Breast epithelium (tissue), 4 donors: ENCODE results near the gene NDUFB8. TPM values are rescaled to one million over a fixed set of nuclear protein-coding genes. Genes with fewer than 3 reads are reported as not detected.

Experiments
- DNase-seq, 2 donors: peaks; one replicate each; pipeline ENCODE4 v3.0.0-alpha.2; 2019; ENCODE audit warnings: low spot score in 2 of 2
- H3K27ac ChIP-seq, 2 donors: fragments of 200-600 bp; sonication (generic) in 1 of 2; one replicate each; pipeline ENCODE4 v1.5.1; 2016 to 2019; ENCODE audit warnings: mild to moderate bottlenecking in 1 of 2
- H3K27me3 ChIP-seq, 2 donors: fragments of 200-600 bp; sonication (generic) in 1 of 2; one replicate each; pipeline versions ENCODE4 v1.5.1 to v1.6.0; 2017 to 2019; ENCODE audit warnings: control low read depth in 1 of 2, mild to moderate bottlenecking in 1 of 2
- H3K36me3 ChIP-seq: fragments of 200-600 bp; one replicate; pipeline ENCODE4 v1.5.1; 2019
- H3K4me1 ChIP-seq, 2 donors: fragments of 200-600 bp; sonication (generic); one replicate each; pipeline ENCODE4 v1.5.1; 2016 to 2019; ENCODE audit warnings: control low read depth in 1 of 2
- H3K4me3 ChIP-seq, 3 donors: fragments of 200-600 bp; sonication (generic); 1 replicate in 2 of 3; 2 replicates in 1 of 3; pipeline ENCODE4 v1.5.1; 2016 to 2019; ENCODE audit warnings: mild to moderate bottlenecking in 3 of 3, moderate library complexity in 2 of 3
- H3K9me3 ChIP-seq, 2 donors: fragments of 200-600 bp; sonication (generic) in 1 of 2; one replicate each; pipeline ENCODE4 v1.5.1; 2016 to 2019; ENCODE audit warnings: control low read depth in 1 of 2
- POLR2A ChIP-seq: fragments of 450-650 bp; IDR thresholded peaks from one replicate; pipeline ENCODE4 v1.6.1; 2016; ENCODE audit warnings: antibody characterized with exemption, mild to moderate bottlenecking, moderate library complexity
- POLR2AphosphoS5 ChIP-seq, 3 donors: sonication (generic); formaldehyde crosslinking; IDR thresholded peaks; one replicate each; pipeline ENCODE4 v1.6.1; 2017; ENCODE audit warnings: antibody characterized with exemption in 3 of 3
- intact Hi-C: fragments of 100-400 bp; cut with DNase I; formaldehyde crosslinking; loops from one replicate; pipeline ENCODE4 v1.15.1; 2023; ENCODE audit warnings: low total_unique reads
- total RNA-seq, 3 donors: library from RNA; depleted of rRNA; stranded (reverse); fragments of >200 nt; gene quantifications; one replicate each; pipeline ENCODE4 v1.1.0, GENCODE V29; 2016
- TF ChIP-seq, protein P1 (sequence below), 3 donors: fragments of 450-650 bp; IDR thresholded peaks; one replicate each; pipeline ENCODE4 v1.5.1; 2016 to 2017; ENCODE audit warnings: antibody characterized with exemption in 3 of 3, mild to moderate bottlenecking in 3 of 3, moderate library complexity in 3 of 3

Gene NDUFB8
- total RNA-seq, 3 donors from 2014 or later, result 143 to 148 (median 144) TPM

DNA sequence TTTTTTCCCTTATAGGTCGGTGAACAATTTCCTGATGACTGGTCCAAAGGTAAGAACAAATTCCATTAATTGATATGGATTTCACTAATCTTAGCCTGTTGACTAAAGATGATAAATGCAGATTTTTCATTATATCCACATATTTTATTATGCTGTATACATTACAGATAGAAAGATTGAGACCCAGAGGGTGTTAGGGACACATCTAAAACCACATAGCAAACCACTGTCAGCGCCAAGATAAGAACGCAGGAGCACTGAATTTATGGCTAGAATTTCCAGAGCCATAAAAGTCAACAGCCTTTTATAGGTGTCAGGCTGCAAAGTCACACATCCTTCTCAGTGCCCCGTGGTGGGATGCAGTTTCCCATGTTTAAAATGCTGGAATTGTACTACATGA, 50.6 kb downstream of the NDUFB8 start:
- DNase-seq, result no peak
- TF ChIP-seq POLR2AphosphoS5 (IDR thresholded peaks at IDR 0.05) (no peak), POLR2A (no peak)
- TF ChIP-seq, protein P1, sequence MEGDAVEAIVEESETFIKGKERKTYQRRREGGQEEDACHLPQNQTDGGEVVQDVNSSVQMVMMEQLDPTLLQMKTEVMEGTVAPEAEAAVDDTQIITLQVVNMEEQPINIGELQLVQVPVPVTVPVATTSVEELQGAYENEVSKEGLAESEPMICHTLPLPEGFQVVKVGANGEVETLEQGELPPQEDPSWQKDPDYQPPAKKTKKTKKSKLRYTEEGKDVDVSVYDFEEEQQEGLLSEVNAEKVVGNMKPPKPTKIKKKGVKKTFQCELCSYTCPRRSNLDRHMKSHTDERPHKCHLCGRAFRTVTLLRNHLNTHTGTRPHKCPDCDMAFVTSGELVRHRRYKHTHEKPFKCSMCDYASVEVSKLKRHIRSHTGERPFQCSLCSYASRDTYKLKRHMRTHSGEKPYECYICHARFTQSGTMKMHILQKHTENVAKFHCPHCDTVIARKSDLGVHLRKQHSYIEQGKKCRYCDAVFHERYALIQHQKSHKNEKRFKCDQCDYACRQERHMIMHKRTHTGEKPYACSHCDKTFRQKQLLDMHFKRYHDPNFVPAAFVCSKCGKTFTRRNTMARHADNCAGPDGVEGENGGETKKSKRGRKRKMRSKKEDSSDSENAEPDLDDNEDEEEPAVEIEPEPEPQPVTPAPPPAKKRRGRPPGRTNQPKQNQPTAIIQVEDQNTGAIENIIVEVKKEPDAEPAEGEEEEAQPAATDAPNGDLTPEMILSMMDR (IDR thresholded peaks at IDR 0.05), result no peak
- no peaks in the 10 kb centered on the region for H3K9me3 ChIP-seq
- no peak overlapping the region for H3K4me3 ChIP-seq
- H3K36me3 ChIP-seq, result no peaks in the 10 kb centered on the region
- intact Hi-C loops, result no loop called here
- peaks cover 0 to 5% of the 10 kb centered on the region in 2 donors for H3K4me1 ChIP-seq
- peaks cover 0 to 28% of the 10 kb centered on the region in 2 donors for H3K27me3 ChIP-seq
- H3K27ac ChIP-seq, result no peak overlapping the region

DNA sequence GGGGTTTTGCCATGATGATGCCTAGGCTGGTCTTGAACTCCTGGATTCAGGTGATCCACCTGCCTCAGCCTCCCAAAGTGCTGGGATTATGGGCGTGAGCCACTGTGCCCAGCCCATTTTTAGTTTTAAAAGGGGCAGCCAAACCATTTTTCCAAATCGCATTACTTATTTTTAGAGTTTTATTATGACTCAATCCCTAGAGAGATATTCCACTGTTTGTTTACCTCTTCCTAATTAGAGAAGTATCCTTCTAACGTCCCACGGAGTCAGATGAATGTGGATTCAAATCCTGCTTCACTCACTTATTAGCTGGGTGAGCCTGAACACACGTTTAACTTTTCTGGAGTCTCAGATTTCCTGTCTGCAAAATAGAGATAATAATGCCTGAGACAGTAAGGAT, 51.7 kb downstream of the NDUFB8 start:
- intact Hi-C loops, result no loop called here

More for the DNA sequence above, 51.7 kb downstream of the NDUFB8 start:
- no peaks in the 10 kb centered on the region for H3K9me3 ChIP-seq
- H3K4me1 ChIP-seq, result peaks cover 0 to 5% of the 10 kb centered on the region in 2 donors
- H3K36me3 ChIP-seq, result no peaks in the 10 kb centered on the region
- no peak for TF ChIP-seq POLR2A
- TF ChIP-seq, protein P1 (IDR thresholded peaks at IDR 0.05), result no peak
- no peak for TF ChIP-seq POLR2AphosphoS5 (IDR thresholded peaks at IDR 0.05)
- H3K4me3 ChIP-seq, result no peak overlapping the region
- peaks cover 0 to 28% of the 10 kb centered on the region in 2 donors for H3K27me3 ChIP-seq
- no peak for DNase-seq
- no peak overlapping the region for H3K27ac ChIP-seq

Other genes starting within 250 kb of the NDUFB8 start
- gene BLOC1S2, start 243.2 kb downstream of the NDUFB8 start, total RNA-seq, result 10 to 100 TPM; 25.9 to 28.0 (median 26.5) TPM
- 1 to 10 TPM in 1 of 3 donors, under 1 TPM in 1, not detected in 1; 0.32 to 1.5 TPM for gene PKD2L1, start 199.6 kb downstream of the NDUFB8 start, total RNA-seq
- 100 to 1,000 TPM in 2 of 3 donors, 10 to 100 TPM in 1; 72.8 to 461 (median 112) TPM for gene SCD, start 182.6 kb downstream of the NDUFB8 start, total RNA-seq
- gene WNT8B, start 66.9 kb downstream of the NDUFB8 start, total RNA-seq, result not detected
- 10 to 100 TPM in 2 of 3 donors, 1 to 10 TPM in 1; 9.8 to 18.1 (median 12.1) TPM for gene SEC31B, start 10.0 kb downstream of the NDUFB8 start, total RNA-seq
- gene HIF1AN, start 6.1 kb upstream of the NDUFB8 start, total RNA-seq, result 10 to 100 TPM; 11.4 to 20.6 (median 15.4) TPM
- gene PAX2, start 215.7 kb upstream of the NDUFB8 start, total RNA-seq, result under 1 TPM in 1 of 3 donors, not detected in 2; under 0.01 TPM